NCI-H2171 treated with DMSO at 0.1 percent for 48 hours (cell line): Measurements from ENCODE around the gene RBM12.
"Not testable (repeated sequence)": the region's sequence is repeated elsewhere in the genome, so short reads cannot be mapped to it uniquely, and the experiment has no call there.

Experiments used
- DNase-seq: peaks from one replicate; lab custom pipeline; 2025; lab: John Stamatoyannopoulos, UW

RBM12 gene

DNA sequence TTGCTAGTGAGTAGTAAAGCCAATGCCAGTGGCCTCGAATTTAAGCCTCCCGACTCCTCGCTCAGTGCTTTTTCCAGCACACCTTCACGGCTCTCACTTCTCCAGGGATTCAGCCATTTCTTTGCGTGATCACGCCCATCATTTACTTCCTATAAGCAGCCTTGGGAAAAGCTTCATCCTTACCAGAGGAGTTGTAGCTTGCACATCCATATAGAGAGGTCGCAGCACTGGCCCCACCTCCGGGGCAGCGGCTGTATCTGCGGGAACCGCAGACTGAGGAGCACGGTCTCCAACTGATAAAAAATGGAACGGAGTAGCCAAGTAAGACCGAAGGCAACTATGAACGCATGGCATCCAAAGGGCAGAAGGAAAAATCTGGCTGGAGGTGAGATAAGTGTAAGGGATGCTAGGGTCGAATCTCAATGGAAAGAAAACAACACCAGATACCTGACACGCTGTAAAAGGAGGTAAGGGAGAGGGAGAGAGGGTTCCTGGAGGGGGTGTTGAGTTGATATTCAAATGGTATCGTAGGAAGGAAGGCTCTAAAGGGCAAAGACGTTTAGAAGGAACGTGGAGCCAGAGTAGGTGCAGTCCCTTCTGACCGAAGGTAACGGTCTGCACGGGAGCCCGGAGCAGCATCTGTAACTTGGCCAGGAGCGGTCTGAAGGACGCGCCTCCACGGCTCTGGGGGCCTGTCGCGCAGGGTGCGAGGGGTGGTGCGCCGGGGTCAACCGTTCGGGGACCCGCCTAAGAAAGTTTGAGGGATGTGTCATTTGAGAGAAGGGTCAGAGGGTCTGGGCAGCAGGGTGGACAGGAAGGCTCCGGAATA is 33.8 kb upstream of the RBM12 start:
- DNase-seq: peak; percentile 65

DNA sequence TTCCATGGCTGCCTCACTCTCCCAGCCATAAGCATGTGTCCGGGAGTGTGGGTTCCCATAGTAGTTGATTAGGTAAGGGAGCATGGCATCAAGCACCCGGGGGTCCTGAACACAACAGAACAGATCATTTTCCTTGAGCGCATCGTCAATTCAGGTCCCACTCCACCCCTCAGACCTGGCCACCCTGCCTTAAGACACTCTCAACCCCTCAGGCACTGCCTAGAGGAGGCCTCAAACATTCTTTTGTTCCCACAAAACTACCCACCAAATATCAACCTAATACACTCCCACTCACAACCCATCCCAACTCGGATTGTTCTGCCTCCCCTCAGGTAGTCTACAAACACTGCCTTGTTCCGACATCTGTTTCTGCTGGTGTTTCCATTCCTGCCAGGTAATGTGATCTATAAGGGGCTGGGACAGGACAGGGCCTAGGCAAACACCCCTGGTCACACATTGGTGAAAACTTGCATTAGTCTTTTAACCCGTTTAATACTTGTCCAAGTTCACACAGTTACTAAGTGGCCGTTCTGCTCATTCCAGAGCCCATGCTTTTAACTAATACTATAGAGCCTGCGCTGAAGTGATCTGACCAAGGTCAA is 33.1 kb upstream of the RBM12 start:
- DNase-seq: no peak

DNA sequence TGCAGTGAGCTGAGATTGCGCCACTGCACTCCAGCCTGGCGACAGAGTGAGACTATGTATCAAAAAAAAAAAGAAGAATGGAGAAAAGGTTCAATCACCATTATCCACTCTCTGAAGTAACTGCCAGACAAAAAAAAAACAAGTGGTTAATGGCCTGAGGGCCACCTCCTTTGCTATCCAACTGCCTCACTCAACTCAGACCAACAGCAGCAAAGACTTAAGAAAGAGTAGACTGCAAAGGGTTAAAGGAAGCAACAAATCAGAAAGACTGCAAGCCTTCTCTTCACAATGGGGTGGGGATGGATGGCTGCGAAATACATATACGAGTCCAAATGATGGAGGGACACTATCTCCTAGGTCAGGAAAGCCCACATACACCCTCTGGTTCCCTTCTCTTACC is 31.3 kb upstream of the RBM12 start:
- DNase-seq: no peak

DNA sequence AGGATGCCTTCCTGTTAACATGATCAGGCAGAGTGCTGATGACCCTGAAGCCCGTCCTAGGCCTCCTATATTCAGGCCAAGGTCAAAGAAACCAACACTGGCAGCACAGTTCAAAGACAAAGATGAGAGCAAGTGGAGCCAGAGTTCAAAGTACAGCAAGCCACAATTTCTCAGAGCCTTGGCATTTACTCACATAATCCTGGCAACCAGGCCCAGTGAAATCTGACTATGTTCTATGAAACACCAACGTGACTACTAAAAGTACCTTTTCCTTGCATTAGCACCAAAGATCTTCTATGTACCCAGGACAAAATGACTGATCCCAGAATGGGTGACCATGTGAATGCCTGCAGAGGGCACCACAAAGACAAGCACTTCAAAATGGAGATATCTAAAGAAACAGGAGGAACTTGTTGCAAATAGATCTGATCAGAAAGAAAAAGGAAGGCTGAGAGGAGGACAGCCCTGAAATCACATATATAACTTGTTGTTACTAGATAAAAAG is 30.6 kb upstream of the RBM12 start:
- DNase-seq: no peak

DNA sequence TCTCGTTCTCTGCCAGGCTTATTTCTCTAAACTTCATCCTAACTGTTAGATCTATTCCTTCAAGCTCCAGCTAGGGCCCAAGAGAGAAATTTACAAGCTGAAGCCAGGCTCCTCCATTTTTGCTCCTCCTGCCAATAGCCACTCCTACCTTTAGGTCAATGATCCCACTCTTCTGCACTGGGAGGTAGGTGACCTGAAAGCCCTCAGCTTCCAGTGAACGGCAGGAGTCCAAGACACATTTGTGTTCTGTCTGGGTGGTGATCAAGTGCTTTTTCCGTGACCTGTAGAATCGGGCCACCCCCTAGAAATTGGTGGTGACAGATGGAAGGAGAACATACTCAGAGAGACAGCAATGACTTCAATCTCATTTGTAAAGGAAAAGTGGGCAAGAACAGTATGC is 25.6 kb upstream of the RBM12 start:
- no peak for DNase-seq

DNA sequence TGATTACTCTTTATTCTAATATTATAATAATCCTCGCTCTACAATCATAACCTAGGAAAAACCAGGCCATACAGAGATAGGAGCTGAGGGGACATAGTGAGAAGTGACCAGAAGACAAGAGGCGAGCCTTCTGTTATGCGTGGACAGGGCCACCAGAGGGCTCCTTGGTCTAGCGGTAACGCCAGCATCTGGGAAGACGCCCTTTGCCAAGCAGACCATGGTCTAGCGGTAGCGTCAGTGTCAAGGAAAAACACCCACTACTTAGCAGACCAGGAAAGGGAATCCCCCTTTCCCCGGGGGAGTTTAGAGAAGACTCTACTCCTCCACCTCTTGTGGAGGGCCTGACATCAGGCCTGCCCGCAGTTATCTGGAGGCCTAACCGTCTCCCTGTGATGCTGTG is 22.2 kb upstream of the RBM12 start:
- not testable (repeated sequence) for DNase-seq

DNA sequence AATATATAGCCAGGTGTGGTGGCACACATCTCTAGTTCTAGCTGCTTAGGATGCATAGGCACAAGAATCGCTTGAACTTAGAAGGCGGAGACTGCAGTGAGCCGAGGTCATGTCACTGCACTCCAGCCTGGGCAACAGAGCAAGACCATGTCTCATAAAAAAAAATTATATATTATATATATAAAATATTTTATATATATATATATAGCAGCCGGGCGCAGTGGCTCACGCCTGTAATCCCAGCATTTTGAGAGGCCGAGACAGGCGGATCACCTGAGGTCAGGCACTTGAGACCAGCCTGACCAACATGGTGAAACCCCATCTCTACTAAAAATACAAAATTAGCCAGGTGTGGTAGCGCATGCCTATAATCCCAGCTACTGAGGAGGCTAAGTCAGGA is 20.7 kb upstream of the RBM12 start:
- DNase-seq: not testable (repeated sequence)

DNA sequence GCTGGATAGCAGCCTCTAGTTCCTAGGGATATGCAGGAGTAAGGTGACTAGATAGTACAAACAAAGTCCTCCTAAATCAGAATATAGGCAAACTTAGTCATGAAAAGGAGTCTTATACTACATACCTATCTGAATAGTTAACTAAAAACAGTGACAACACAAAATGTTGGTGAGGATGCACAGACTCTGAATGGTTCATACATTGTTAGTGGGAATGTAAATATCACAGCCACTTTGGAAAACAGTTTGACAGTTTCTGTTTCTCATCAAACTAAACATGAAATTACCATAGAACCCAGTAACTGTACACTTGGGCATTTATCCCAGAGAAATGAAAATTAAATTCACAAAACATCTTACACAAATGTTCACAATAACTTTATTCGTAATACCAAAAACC is 17.3 kb upstream of the RBM12 start:
- DNase-seq: no peak

DNA sequence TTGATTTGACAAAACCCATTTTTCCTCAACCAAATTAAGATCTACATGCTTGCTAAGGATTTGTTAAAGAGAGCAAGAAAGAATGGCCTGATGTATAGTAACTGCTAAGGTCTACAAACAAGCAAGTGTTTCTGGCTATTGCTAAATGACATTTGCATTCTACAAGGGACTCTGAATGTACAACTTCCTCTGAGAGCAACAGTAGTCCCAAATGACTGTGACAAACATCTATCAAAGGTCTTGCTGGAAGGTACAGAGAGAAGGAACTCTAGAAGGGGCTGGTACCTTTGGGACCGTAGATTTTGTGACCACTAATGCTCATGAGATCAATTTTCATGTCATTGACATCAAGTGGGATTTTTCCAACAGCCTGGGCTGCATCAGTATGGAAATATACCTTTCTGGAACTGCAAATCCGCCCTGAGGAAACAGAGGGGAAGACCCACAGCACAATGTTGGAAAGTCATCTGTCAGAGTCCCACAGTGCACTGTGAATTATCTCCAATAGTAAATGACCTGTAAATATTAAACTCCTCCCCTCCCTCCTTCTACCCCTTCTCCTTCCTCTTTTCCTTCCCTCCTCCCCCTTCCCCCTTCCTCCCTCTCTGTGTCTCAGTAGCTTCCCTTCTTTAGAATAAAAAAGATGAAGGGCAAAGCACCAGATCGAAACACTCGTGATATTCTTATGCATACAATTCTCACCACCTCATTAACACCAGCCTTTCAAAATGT is 15.9 kb upstream of the RBM12 start:
- no peak for DNase-seq

DNA sequence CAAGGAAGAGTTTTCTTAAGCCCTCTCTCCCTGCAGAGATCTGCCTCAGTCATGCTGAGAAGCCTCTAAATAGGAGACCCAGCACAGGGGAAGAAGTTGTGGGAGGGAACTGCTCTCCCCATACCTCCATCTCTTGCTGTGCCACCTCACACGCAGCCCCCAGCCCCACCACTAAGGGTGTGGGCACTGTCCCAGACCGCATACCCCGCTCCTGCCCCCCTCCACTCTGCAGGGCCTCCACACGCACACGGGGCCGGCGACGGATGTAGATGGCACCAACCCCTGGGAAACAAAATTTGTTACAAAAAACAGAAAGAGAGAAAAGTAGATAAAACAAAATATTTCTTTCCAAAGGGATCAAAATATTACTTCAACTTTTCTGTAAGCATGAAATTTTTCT is 10.2 kb upstream of the RBM12 start:
- DNase-seq: no peak

DNA sequence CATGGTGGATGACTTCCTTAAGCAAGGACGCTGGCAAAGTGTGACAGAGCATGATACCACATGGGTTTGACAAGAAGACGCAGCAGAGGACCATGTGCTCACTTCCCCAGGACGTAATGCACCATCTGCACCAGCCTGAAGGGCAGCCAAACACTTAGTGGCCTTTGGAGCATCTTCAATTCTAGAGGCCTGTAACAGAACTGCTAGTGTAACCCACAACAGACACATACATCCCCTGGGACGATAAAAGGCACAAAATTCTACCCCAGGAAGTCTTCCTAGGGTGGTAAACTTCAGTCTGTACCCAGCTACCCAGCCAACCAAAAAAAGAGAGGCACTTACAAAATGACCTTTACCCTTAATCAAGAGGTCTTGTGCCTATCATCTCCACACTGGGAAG is 9.2 kb upstream of the RBM12 start:
- no peak for DNase-seq

DNA sequence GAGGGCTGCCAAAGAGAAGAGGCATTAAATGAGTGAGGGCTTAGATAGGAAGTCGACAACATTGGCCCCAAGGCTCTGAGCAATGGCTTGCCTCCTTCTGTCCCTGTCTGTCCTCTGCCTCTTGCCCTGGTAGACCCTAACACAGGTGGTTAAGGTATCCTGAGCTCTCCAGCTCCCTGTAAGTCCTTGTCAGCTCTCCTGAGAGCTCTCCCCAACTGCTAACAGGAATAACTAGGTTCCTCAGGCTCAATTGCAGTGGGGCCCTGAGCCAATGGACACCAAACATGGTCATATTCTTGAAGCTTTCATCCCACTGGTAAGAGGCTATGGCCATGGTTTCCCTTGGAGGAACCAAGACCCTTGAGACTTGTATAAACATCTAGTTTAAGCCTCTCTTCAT is 5.0 kb upstream of the RBM12 start:
- no peak for DNase-seq

DNA sequence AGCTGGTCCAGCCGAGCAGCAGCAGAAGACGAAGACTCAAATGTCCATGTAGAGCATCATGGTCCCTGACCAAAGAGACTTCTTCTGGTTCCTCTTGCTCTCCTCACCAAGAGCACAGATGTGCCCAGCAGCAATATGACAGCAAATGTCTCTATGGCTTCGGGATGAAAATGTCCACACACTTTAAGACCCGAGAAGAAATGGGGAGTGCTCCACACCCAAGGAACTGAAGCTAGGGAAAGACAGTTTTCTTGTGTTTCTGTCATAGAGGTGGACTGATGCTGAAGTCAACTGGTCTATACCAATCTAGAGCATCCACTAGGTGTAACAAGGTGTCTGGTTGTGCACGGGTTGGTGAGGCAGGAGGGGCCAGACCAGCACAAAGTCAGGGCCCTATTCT is 4.5 kb upstream of the RBM12 start:
- DNase-seq: no peak

DNA sequence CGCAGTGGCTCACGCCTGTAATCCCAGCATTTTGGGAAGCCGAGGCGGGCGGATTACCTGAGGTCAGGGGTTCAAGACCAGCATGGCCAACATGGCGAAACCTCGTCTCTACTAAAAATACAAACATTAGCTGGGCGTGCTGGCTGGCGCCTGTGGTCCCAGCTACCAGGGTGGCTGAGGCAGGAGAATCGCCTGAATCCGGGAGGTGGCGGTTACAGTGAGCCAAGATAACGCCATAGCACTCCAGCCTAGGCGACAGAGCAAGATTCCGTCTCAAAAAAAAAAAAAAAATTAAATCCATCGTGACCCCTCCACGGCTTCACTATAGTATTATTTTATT is 1.2 kb upstream of the RBM12 start:
- DNase-seq: no peak

DNA sequence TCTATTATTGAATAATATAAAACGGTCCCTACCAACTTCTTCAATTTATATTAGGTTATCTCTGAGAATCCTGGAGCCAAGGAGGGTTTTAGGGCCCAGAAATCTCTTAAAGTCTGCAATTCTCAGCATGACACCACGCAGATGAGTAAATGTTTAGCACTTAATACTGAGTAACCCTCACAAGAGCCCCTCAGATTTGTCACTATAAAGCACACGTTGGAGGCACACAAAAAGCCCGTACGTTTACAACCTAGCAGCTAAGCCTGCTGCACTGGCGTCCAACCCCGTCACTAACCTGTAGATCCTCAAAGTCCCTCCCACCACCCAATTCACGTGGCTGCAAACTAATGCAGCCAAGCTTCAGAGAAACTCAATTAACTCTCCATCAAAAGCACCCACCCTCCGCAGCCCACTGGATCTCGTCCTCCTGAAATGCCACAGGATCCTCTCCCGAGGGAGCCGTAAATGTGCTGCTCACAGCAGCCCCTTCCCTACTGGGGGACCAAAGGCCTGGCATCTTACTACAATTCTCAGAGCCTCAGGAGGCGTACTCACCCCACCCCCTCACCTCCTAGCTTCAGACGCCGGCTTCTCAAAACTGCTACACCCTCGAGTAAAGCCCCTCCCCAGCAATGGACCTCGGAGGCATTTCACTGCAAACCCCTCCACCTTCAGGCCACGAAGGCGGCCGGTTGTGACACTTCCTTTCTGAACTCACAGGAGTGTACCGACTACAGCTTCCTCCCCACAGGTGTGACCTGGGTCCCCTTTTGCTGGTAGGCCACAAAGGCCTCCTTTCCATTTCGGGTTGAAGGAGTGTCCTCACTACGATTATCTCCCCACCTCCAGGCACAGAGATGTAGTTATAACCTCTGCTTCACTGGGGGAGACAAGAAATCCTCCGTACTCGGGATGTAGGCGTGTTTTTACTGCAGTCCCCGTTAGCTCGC is 909 bp downstream of the RBM12 start:
- DNase-seq: peak; percentile 57

DNA sequence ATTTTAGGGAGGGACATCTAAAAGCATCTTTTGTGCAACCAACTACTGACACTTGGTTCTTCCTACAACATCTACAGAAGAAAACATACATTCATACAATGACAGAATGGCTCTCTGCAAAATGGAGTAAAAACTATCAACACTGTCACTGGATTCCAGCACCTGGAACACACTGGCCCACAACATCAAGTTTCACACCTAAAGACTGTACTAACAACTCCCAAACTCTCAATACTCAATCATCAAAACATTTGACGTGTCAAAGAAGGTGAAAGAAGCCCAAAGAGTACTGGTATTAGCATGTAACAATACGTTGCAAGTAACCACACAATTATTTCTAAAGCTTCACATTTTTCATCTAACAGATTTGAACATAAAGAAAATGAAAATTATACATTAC is 2.1 kb downstream of the RBM12 start:
- DNase-seq: no peak

DNA sequence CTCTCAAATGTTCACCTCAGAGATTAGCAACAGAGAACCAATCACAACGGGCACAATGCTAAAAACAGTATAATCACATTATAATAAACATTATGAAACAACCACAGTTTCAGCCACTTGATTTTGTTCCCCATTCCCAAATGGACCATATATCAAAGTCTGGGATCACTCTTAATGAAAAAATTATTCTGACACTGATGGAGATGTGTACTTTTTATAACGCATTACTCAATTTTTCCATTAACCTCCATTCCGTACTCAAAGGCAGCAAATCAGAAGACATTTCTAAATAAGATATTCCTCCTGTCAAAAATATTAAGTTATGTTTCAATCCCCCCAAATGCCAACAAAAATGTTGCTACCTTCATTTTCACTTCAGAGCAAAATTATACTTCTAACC is 2.8 kb downstream of the RBM12 start:
- DNase-seq: no peak

DNA sequence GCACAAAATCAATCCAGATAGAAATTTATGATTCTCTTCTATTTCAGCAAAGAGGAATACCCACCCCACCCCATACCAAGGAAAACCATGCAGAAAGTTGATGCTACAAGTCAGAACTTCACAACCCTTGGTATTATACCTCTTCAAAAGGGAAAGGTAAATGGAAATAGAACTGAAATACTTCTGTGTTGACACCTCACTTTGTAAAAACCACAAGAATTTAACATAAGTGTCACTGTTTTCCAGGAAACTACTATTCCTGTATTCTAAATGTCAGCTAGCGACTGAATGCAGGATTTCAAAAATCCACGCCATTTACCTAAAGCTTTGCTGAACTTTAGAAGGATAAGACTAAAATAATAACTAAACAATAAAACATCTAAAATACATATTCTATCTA is 3.6 kb downstream of the RBM12 start:
- no peak for DNase-seq

DNA sequence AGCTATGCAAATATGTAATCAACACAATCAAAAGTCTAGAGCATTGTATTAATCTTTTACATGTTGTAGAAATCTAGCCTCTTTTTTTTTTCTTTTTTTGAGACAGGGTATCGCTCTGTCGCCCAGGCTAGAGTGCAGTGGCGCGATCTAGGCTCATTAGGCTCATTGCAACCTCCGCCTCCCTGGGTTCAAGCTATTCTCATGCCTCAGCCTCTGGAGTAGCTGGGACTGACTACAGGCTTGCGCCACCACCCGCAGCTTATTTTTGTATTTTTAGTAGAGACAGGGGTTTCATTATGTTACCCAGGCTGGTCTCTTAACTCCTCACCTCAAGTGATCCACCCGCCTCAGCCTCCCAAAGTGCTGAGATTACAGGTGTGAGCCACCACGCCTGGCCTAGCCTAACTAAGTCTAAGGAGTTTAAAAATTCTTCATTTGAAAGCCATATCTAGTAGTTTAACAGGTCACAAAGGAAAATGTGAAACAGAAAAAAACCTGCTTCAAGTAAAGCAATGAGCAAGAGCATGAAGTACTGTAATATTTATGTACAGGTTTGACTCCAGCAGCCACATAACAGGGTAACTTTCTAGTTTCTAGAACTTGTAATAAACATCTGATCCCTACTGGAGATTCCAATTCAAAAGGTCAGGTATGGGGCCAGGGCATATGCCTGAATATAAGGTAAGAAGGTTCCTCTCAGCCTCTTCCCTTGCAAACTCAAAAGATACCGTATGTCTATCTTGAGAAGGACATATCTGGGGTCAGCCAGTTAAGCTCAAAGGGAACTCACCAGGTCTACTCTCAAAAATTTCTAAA is 4.4 kb downstream of the RBM12 start:
- DNase-seq: no peak

DNA sequence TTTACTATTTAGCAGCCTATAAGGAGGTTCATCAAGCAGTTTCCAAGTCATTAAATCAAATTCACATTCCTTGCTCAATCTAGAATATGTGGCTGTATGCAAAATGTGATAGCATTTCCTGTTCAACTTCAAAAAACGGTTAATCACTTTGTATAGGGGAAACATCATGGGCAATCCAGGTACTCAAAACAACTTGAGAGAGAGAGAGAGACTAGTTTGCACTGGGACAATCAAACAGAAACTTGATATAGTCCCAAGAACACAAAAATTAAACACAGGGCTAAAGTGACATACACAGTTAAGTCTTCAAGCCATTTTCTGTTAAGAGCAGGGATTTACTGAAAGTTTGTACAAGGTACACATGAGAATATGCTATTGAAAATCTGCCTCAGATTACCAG is 7.4 kb downstream of the RBM12 start:
- no peak for DNase-seq

DNA sequence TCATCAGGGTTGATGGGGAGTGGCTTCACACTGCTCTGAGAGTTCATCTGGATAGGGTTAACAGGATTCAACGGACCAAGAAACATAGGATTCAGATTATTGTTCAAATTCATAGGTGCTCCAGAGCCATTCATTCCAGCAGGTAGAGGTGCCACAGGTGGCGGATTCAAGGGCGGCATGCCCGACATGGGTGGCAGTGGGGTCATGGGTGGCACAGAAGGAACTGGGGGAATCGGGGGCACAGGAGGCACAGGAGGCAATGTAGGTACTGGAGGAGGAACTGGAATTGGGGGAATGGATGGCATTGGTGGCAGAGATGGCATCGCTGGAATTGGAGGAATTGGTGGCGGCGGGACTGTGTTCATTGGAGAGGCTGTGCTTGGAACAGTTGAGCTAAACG is 10.3 kb downstream of the RBM12 start:
- DNase-seq: no peak
